GM19239 (cell line): ENCODE results near the gene EEIG1.
"Not testable (repeated sequence)": the region's sequence is repeated elsewhere in the genome, so short reads cannot be mapped to it uniquely, and the experiment has no call there.

Source experiments
- DNase-seq: peaks from one replicate; pipeline ENCODE4 v3.0.0; 2011; ENCODE audit warnings: low spot score; ENCODE audit not compliant: insufficient read length
- FAIRE-seq: peaks from 2 replicates; lab custom pipeline; 2011; peaks lifted over from hg19 to GRCh38; lab: Jason Lieb, UNC

EEIG1 gene

DNA sequence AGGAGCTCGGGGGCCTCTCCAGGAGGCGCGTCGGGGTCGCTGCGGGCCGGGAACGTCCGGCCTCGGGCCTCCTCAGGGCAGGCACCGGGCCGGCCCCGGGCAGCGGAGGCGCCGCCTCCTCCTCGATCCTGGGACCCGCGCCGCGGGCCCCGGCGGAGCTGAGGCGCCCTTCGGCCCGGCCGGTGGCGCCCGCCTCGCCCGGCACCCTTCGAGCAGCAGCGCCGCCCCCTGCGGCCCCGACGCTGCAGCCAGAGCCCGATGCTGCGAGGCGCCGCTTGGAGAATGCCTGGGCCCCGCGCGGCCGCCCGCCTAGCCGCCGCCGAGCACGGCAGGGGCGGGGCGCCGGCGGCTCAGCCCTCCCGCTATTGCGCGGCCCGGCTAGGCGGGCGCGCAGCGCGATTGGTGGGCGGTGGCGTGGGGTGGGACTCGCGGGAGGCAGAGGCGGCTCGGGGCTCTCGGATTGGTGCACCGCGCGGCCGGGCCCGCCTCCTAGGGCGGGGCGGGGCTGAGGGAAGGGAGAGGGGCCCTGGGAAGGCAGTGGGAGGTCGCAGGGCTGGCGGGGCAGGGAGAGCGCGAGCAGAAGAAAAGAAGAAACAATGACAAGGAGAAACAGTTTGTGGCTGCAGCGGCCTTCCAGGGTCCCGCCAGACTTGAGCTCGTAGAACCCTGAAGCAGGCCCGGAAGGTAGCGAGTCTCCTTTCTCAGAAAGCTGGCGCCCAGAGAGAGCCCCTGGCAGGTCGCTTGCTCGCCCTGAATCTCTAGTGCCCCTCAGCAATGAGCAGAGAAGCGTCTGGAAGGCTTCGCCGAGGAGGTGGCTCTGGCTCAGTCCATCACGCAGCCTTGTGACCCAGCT lies at the start of gene EEIG1:
EEIG1 (minus strand) TSS at position 284 of the 853 bp plus-strand sequence. CDS start 852 bp downstream, outside the sequence.
- FAIRE-seq = peak; percentile 80
- peak; percentile 82 for DNase-seq

DNA sequence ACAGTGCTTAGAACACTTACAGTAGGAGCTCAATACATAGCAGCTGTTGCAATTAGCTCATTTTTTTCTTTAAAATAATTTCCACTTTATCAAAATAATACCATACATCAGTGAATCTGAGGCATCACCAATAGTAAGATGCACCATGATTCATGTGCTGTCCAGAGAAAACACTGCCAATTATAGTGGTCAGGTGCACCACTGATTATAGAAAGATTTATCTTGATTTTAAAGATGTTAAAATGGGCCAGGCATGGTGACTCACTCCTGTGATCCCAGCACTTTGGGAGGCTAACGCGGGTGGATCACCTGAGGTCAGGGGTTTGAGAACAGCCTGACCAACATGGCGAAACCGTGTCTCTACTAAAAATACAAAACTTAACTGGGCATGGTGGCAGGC lies 46.9 kb upstream of the EEIG1 start:
- FAIRE-seq = no peak

DNA sequence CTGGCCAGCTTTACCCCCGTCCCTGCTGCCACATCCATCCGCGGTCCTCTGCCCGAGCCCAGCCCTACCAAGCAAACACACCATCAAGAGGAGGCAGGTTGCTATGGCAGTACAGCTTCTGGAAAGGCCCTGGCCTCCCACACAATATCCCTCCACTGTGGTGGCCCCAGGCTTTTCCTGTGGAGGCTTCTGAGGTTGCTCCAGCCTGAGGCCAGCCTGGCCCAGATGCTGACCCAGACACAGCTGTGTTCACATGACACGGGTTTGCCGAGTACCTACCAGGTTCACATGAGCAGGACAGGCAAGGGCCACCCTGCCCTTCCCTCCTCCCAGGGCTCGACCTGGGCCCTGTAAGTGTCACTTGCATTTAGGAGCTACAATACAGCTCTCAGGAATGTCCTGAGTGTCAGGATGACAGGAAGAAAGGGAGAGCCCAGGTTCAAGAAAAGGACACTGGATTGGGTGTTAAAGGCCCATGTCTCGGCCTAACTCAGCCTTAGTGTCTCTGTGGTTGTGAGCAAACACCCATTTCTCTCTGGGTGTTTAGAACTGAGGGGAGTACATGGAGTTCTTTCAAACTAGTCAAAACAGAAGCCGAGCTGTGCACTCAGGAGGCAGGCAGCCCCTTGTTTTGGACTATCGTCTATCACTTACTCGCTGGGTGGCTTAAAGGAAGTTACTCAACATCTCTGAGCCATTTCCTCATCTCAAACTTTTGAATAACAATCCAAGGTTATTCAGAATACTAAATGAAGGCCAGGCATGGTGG lies 46.2 kb upstream of the EEIG1 start:
- no peak for FAIRE-seq
- no peak for DNase-seq

More for the DNA sequence above, 46.9 kb upstream of the EEIG1 start:
- no peak for DNase-seq

DNA sequence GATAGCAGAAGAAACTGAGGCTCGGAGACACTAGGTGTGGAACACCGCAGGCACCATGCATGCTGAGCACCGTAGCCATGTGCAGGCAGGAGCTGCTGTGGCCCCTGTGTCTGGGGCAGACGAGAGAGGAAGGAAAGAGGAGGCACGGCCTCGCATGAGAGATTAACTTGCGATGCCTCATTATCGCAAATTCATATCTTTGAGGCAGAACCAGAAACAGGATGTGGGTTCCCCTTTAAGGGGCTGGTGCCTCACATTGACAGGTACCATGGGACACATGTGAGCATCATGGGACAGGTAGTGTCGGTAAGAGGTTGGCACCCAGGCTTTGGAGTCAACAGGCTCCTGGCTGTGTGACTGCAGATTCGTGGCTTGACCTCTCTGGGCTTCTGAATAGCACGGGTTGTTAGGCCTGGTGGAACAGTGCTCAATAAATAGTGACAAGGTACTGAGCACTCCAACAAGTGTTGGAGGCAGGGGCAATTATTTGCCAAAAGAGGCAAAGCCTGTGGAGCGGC lies 45.5 kb upstream of the EEIG1 start:
- DNase-seq = peak; percentile 39
- peak; percentile 54 for FAIRE-seq

DNA sequence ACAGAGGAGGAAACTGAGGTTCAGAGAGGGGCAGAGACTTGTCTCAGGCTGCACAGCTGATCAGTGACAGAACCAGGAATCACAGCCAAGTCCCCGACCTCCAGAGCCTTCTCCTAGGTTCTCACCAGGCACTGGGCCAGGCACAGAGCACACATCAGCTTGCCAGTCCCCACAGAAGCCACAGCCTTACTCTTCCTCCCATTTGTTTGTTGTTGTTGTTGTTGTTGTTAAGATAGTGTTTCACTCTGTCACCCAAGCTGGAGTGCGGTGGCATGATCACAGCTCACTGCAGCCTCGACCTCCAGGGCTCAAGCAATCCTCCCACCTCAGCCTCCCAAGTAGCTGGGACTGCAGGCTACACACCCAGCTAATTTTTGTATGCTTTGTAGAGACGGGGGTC lies 44.9 kb upstream of the EEIG1 start:
- DNase-seq = no peak
- FAIRE-seq = no peak

DNA sequence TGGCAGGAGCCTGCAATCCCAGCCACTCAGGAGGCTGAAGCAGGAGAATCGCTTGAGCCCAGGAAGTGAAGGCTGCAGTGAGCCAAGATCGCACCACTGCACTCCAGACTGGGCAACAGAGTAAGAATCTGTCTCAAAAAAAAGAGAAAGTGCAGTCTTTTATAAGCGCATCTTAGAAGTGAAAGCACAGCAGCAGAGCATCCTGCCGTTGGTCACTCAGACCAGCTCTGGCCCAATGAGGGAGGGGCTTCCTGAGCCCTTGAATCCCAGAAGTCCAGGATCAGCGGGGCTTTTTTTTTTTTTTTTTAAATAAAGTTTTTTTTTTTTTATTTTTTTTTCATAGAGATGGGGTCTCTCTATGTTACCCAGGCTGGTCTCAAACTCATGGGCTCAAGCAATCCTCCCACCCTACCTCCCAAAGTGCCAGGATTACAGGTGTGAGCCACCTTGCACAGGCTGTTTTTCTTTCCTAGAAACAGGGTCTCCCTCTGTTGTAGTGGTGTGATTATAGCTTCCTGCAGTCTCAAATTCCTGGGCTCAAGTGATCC lies 44.0 kb upstream of the EEIG1 start:
- DNase-seq = no peak
- no peak for FAIRE-seq

DNA sequence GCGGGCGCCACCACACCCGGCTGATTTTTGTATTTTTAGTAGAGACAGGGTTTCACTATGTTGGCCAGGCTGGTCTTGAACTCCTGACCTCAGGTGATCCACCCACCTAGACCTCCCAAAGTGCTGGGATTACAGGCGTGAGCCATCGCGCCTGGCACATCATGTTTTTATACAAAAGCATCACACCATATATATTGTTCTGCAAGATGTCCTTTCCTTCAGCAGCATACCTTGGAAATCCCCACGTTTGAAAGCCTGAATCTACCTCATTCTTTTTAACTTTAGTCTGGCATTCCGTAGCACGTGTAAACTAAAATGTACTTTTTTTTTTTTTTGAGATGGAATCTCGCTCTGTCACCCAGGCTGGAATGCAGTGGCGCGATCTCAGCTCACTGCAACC lies 42.9 kb upstream of the EEIG1 start:
- not testable (repeated sequence) for FAIRE-seq, DNase-seq

DNA sequence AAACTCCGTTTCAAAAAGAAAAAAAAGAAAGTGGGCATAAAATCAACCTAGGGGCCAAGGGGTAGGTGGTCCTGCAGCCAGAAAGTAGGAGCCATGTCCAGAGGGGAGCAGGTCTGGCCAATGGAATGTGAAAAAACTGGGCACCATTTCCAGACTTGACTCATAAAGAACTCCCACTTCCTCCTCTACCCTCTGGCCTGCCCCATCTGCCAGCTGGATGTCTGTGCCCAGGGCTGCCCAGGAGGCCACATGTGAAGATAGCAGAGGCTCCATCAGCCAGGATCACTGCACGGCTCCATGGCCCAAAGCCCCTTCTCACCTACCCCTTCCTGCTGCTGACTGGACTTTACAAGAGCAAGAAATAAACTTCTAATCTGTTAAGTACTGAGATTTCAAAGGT lies 42.1 kb upstream of the EEIG1 start:
- DNase-seq (no peak), FAIRE-seq (no peak)

DNA sequence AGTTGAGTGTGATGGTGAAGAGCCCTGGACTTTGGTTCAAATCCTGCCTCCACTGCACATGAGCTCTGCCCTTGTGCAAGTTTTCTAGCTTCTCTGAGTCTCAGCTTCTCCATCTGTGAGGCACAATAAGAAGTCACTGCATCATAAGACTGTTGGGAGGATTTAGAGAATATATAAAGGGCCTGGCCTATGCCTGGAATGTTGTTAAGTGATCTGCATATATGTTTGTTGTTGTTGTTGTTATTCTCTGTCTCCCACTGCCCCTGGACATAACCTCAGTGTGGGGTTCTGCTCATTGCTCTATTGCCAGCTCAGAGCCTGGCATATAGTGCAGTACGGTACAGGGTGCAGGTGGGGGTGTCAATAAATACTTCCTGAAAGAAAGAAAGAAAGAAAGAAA lies 40.3 kb upstream of the EEIG1 start:
- FAIRE-seq (no peak), DNase-seq (no peak)

DNA sequence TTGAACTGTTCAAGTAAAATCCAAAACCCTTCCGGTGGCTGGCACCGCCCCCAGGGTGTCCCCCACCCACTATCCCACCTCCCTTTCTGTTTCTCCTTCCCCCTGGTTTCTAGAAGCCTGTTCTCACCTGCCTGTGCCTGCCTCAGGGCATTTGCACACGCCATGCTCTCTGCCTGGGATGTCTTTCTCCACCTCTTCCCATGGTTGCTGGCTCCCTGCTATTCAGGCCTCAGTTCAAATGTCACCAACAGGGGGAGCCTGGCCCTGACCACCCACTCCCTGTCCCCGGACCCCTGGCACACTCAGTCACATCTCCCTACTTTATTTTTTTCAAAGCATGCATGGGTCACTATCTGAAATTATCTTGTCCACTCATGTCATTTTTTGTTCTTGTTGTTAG lies 39.9 kb upstream of the EEIG1 start:
- FAIRE-seq = no peak

DNA sequence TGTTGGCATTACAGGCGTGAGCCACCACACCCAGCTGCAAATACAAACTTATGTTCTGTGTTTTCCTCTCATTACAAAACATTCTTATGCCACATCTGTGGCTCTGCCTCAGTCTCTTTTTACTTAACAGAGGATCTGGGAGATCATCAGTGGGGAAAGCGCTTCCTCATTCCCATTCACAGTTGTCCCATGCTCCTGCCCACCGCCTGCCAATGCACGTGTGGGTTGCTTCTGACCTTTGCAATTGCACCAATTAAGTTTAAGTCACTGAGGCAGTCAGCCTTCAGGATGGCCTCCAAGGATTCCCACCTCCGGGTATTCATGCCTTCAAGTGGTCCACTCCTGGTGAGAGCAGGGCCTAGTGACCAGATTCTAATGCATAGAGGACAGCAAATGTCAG lies 34.9 kb upstream of the EEIG1 start:
- DNase-seq = no peak
- no peak for FAIRE-seq

More for the DNA sequence above, 39.9 kb upstream of the EEIG1 start:
- no peak for DNase-seq

DNA sequence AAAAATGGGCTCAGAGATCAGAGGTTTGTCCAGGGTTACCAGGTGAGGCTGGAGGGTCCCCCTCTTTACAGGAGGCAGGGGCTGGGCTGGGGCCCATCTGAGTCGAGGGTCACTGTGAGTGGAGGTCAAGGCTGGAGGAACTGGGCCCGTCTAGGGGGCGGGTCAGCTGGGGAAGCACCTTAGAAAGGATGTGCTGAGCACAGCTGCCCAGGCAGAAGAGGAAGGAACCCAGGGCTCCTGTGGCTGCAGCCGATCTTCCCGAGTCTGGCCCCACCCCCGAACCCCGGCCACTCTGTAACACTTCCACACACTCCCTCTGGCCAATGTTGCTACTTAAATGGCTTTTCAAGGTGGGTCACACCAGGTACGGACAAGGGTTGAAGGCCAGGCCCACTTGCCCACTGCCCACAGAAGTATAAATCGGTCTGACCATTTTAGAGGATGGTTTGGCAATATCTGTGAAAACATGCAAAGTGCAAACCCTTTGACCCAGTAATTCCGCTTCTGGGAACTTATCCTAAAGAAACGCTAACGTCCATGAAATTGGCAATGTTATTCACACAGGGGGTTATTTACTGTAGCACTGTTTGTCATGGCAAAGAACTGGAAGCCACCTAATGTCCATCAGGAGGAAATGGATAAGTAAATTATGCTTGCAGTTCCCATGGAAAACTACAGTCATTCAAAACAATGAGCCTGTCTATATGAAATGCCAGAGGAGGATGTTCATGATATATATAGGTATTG lies 30.5 kb upstream of the EEIG1 start:
- DNase-seq (no peak), FAIRE-seq (no peak)

DNA sequence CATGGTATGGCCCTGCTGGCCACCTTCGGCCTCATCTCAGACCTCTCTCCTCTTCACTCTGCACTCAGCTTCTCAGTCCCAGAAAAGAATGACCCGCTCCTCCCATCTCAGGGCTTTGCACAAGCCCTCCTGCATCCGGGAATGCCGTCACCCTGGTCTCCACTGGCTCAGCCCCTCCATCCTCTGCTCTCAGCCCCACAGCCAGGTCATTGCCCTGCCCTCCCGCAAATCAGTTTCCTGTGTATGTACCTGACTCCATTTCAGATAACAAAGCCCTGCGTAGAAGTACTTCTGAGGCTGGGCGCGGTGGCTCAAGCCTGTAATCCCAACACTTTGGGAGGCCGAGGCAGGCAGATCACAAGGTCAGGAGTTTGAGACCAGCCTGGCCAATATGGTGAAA lies 28.9 kb upstream of the EEIG1 start:
- FAIRE-seq (no peak), DNase-seq (no peak)

DNA sequence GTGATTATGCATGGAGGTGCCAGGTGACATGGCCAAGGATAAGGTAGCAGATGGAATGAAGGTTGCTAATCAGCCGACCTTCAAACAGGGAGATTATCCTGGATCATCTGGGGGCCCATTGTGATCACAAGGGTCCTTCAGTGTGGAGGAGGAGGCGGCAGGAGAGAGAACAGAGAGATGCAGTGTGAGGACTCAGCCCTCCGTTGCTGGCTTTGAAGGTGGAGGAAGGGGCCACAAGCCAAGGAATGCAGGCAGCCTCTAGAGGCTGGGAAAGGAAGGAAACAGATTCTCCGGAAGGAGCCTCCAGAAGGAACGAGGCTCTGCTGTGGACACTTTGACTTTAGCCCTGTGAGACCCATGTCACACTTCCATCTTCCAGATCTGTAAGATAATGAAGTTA lies 27.4 kb upstream of the EEIG1 start:
- no peak for DNase-seq
- no peak for FAIRE-seq

DNA sequence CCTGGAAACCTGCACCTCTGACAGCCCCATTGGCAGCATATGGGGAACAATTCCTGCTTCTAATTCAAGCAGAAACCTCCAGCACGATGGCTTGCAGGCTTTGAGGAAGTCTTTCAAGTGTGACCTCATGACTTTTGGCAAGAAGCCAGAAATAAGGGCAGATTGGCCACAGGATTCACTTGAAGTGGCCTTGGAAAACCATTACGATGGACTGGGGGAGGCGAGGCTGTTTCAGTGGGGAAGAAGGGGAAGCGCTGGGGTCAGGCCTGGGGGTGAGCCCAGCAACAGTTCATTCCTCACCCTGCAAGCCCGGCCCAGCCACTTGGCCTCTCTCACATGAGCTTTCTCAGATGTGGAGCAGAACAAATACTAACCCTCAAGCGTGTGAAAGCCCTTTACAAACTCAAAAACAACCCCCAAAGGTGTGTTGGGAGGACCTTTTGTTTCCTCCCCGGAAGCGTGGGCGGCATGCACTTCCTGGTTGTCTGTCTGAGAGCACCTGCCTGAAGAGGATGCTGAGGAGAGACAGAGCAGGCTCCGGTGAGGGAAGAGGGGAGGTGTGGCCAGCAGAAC lies 26.9 kb upstream of the EEIG1 start:
- DNase-seq = peak; percentile 56
- peak; percentile 99 for FAIRE-seq

DNA sequence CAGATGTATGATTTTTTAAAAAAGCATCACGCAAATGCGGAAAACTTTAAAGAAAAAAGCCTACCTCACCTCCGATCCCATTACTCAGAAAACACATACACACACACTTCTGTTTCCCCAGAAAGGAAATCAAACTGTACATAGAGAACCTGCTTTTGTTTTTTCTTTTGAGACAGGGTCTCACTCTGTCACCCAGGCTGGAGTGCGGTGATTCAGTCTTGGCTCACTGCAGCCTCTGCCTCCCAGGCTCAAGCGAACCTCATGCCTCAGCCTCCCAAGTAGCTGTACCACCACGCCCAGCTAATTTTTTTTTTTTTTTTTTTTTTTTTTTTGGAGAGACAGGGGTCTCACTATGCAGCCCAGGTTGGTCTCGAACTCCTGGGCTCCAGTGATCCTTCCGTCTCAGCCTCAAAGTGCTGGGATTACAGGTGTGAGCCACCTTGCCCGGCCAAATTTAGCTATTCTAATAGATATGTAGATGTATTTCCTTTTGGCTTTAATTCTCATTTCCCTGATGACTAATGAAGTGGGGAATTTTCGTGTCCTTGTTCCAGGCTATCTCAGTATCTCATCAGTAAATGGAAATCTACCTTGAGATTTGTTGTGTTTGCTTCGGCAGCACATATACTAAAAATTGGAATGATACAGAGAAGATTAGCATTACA lies 25.7 kb upstream of the EEIG1 start:
- DNase-seq (no peak), FAIRE-seq (no peak)

DNA sequence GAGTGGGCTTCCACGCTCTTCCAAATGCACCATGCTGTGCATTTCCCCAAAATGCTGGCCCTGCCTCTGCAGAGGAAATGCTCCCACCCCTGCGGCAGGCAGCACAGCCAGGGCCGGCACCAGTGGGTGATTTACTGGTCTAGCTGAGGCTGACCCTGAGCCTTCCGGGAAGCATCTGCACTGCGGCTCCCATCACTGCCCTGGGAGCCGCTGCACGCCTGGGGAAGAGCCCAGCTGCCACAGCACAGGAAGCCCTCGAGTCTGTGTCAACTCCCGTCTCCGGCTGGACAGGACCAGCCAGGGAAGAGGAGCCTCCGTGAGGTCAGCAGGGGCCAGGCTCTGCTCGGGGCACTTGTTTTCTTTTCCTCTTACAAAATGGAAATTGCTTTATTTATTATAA lies 25.1 kb upstream of the EEIG1 start:
- DNase-seq (no peak), FAIRE-seq (no peak)

DNA sequence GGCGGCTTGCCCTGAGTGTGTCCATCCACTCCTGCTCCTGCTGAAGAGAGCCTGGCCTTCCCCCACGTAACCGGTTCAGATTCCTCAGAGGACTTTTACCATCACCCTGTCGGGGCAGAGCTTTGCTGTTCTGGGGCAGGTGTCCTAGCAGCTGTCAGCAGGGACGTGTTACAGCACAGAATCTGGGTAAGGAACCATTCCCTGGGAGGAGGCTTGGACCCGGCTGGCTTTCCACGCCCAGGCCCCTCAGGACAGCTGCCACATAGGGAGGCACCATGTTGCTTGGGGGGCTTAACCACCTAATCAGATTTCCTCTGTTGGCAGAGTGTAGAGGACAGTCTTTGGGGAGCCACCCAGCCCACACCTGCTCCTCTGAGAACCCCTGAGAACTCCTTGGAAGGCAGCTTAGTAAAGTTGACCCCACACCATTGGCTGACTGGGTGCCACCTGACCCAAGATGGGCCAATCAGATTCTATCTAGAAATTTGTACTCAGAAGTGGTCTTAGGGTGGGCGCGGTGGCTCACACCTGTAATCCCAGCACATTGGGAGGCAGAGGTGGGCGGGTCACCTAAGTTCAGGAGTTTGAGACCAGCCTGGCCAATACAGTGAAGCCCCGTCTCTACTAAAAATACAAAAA lies 23.3 kb upstream of the EEIG1 start:
- FAIRE-seq (no peak), DNase-seq (no peak)

DNA sequence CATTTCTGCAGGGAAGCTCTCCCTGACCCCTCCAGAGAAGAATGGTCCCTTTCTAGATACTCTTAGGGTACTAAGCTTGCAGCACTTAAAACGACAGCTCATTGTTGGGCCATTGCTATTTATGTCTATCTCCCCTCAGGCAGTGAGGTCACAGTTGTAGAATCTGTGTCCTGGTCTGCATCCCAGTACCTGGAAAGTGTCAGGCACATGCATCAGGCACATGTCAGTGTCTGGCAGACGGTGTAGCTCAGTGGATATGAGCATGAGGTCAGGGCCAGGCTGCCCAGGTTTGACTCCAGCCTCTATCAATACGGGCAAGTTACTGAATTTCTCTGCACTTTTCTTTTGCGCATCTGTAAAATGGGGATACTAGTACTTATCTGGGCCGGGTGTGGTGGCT lies 22.2 kb upstream of the EEIG1 start:
- no peak for FAIRE-seq

More for the DNA sequence above, 22.2 kb upstream of the EEIG1 start:
- no peak for DNase-seq
